22Rv1 (cell line): ENCODE results near the gene SCFD2.

Source experiments
- H3K27ac ChIP-seq: fragments of 450-650 bp; 2 replicates; pipeline ENCODE4 v1.5.1; 2017
- ZFX ChIP-seq: fragments of 450-650 bp; IDR thresholded peaks from 2 replicates; pipeline ENCODE4 v1.6.1; 2017; ENCODE audit warnings: antibody characterized with exemption, borderline replicate concordance
- TF ChIP-seq, protein P1 (sequence below): fragments of 450-650 bp; IDR thresholded peaks from 2 replicates; pipeline ENCODE4 v1.5.1; 2017; ENCODE audit warnings: mild to moderate bottlenecking

The SCFD2 gene

DNA sequence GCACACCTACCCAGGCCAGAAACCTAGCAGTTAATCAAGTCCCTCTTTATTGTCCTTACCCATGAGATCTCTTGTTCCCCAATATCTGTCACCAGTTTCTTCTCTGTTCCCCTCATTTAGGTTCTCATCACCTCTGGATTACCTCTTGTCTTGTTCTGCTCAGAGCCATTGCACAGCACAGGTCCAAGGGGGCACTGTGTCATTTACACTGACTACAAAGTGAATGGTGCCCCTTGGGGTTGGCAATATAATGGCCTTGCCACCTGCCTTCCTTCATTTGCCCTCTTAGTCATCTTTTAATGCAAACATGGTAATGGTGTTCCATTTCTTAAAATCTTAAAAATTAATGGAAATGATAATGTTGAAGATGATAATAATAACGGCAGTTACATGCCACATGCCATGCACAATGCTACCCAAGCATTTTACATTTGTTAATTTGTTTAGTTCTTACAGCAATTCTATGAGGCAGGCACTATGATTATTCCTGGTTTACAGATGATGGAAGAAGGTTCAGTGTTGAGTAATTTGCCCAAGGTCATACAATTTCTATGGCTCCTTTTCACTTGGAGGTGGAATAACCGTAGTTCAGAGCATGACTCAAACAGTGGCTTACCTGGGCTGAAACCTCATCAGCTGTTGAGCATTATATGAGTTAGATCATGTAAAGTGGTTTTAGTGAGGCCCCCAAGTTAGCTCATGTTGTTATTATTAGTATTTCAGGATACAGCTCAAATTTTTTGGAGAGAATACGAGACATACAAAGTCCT is 385.9 kb downstream of the SCFD2 start:
- no peak overlapping the region for H3K27ac ChIP-seq
- TF ChIP-seq, protein P1, sequence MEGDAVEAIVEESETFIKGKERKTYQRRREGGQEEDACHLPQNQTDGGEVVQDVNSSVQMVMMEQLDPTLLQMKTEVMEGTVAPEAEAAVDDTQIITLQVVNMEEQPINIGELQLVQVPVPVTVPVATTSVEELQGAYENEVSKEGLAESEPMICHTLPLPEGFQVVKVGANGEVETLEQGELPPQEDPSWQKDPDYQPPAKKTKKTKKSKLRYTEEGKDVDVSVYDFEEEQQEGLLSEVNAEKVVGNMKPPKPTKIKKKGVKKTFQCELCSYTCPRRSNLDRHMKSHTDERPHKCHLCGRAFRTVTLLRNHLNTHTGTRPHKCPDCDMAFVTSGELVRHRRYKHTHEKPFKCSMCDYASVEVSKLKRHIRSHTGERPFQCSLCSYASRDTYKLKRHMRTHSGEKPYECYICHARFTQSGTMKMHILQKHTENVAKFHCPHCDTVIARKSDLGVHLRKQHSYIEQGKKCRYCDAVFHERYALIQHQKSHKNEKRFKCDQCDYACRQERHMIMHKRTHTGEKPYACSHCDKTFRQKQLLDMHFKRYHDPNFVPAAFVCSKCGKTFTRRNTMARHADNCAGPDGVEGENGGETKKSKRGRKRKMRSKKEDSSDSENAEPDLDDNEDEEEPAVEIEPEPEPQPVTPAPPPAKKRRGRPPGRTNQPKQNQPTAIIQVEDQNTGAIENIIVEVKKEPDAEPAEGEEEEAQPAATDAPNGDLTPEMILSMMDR: no peak
- TF ChIP-seq ZFX: no peak

DNA sequence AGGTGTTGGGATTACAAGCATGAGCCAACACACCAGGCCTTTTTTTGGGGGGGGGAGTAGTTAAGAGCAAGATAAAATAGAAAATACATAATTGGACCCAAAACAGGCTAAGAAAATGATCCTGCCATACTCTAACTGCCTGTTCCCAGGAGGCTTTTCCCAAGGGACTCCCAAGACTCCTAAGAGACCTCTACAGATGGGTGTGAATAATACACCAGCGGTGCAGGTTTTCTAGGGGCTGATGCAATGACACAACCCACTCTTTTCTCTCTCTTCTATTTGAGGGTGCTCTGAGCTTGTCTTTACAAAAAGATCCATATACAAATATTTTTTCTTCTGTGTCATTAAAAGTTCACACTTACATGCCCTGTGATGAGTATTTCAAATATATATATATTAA is 386.8 kb downstream of the SCFD2 start:
- no peak overlapping the region for H3K27ac ChIP-seq
- TF ChIP-seq ZFX: no peak
- TF ChIP-seq, protein P1: no peak

GRCh38 chr4:52977252-52977651 is 388.6 kb downstream of the SCFD2 start:
- no peak for TF ChIP-seq ZFX
- TF ChIP-seq, protein P1: no peak
- H3K27ac ChIP-seq: no peak overlapping the region

DNA sequence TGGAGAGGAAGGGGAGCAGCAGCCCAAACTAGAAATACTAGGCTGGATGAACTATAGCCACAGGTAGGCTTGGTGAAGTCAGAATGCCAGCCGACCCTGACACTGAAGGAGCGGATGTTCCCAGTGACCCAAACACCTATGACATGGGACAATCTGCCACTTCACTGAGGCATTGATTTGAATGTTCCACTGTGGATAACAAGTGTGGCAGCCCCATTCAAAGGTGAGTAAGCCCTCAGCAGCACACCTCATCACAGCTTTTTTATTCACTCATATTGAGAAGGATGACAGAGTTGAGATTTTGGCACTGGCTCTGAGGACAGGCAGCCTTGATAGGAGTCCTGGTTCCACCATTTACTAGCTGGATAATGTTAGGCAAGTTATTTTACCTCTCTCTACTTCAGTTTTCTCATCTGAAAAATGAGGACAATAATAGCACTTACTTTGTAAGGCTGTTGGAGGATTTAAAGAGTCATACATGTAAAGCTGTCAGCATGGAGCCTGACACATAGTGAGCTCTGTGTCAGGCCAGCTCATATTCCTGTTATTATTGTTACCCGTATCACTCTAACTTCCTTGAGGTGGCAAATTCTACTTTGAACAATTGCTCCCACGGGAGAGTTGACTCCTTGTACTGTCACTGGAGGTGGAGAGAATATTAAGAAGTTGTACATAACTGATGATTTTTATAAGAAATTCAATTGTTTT is 389.2 kb downstream of the SCFD2 start:
- no peak overlapping the region for H3K27ac ChIP-seq
- TF ChIP-seq ZFX: no peak
- TF ChIP-seq, protein P1: no peak

GRCh38 chr4:52968691-52969090 is 397.2 kb downstream of the SCFD2 start:
- no peak overlapping the region for H3K27ac ChIP-seq
- TF ChIP-seq ZFX: no peak
- TF ChIP-seq, protein P1: no peak

- TF ChIP-seq, protein P1: no peak
- TF ChIP-seq ZFX: no peak
Observed at GRCh38 chr4:52968241-52968640, 397.6 kb downstream of the SCFD2 start.

GRCh38 chr4:52966781-52967180 is 399.1 kb downstream of the SCFD2 start:
- no peak overlapping the region for H3K27ac ChIP-seq
- no peak for TF ChIP-seq ZFX
- TF ChIP-seq, protein P1: no peak

More at GRCh38 chr4:52968241-52968640, 397.6 kb downstream of the SCFD2 start:
- H3K27ac ChIP-seq: no peak overlapping the region
